ENCODE results near the gene WAC. TPM values are rescaled to one million over a fixed set of nuclear protein-coding genes. Genes with fewer than 3 reads are reported as not detected.

WAC gene
- polyA plus RNA-seq, 1 of the 3 experiments (the other 2 are of a cell fraction), result 31.1 TPM

DNA sequence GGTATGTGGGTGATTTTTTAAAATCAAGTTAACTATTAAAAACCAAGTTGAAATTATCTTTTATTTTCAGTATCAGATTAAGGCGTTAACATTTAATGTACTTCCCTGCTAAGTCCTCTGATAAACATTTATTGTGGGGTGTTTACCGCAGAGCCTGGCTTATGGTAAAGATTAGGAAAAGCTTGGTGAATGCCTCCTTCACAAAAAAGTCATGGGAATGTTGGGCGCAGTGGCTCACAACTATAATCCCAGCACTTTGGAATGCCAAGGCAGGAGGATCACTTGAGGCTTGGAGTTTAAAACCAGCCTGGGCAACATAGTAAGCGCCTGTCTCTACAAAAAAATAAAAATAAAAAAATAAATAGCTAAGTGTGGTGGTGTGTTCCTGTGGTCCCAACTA lies 53.3 kb downstream of the WAC start:
- H3K79me2 ChIP-seq (ENCODE audit: insufficient read depth), result peaks cover 99% of the 10 kb centered on the region
- CTCF ChIA-PET, result interaction anchor here (0.9 to 1.3 kb wide), 3 partner anchors 13 to 42 kb away, joined by 3 to 4 read pairs (median 3); no protein-coding TSS in a partner anchor
- peaks cover 9 to 18% of the 10 kb centered on the region in 2 experiments; a peak in 3 of 4 replicates for H3K4me1 ChIP-seq (ENCODE audit: control insufficient read depth in 1 of 2, insufficient read depth in 2 of 2, low read depth in 1 of 2, low read length in 1 of 2)
- no peaks in the 10 kb centered on the region for H3K9me3 ChIP-seq
- peaks cover 85% of the 10 kb centered on the region for H4K20me1 ChIP-seq (ENCODE audit: insufficient read depth)
- no peak for DNase-seq
- no peak overlapping the region for H3K9ac ChIP-seq
- peaks cover 71 to 79% of the 10 kb centered on the region in 2 experiments for H3K36me3 ChIP-seq (replicated peaks in 1 of 2; ENCODE audit: control insufficient read depth in 1 of 2, insufficient read depth in 2 of 2, low read length in 1 of 2)
- H3K9me2 ChIP-seq, result no peaks in the 10 kb centered on the region
- 94% methylated on average over 4 of the region's 4 CpGs for WGBS (ENCODE audit: low lambda C conversion rate)
- TF ChIP-seq RAD21 (IDR thresholded peaks at IDR 0.05; ENCODE audit: low read length) (no peak), SIN3A (IDR thresholded peaks at IDR 0.05; ENCODE audit: borderline replicate concordance, low read depth, low read length) (no peak), POLR2AphosphoS5 (IDR thresholded peaks at IDR 0.05; ENCODE audit: low read depth, low read length) (no peak), JUND (IDR thresholded peaks at IDR 0.05) (no peak), EZH2phosphoT487 (IDR thresholded peaks at IDR 0.05; ENCODE audit: borderline replicate concordance, low read depth) (no peak)
- TF ChIP-seq, protein P1, sequence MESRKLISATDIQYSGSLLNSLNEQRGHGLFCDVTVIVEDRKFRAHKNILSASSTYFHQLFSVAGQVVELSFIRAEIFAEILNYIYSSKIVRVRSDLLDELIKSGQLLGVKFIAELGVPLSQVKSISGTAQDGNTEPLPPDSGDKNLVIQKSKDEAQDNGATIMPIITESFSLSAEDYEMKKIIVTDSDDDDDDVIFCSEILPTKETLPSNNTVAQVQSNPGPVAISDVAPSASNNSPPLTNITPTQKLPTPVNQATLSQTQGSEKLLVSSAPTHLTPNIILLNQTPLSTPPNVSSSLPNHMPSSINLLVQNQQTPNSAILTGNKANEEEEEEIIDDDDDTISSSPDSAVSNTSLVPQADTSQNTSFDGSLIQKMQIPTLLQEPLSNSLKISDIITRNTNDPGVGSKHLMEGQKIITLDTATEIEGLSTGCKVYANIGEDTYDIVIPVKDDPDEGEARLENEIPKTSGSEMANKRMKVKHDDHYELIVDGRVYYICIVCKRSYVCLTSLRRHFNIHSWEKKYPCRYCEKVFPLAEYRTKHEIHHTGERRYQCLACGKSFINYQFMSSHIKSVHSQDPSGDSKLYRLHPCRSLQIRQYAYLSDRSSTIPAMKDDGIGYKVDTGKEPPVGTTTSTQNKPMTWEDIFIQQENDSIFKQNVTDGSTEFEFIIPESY (IDR thresholded peaks at IDR 0.05; ENCODE audit: borderline replicate concordance, low read depth), result no peak
- no peaks in the 10 kb centered on the region for H3K27me3 ChIP-seq (ENCODE audit: insufficient read depth)
- H3K4me2 ChIP-seq, result no peak overlapping the region
- H3K4me3 ChIP-seq (ENCODE audit: low read depth in 2 of 2, low read length in 1 of 2), result no peak overlapping the region
- POLR2A ChIA-PET, result no interaction called here
- H3F3A ChIP-seq (replicated peaks; ENCODE audit: insufficient read depth), result peaks cover 20% of the 10 kb centered on the region
- H2AFZ ChIP-seq (ENCODE audit: low read depth), result no peak overlapping the region
- no peak overlapping the region for H3K27ac ChIP-seq (ENCODE audit: low read depth in 2 of 2, low read length in 1 of 2)

- Histone ChIP-seq H3K36me3 (replicated peaks in 1 of 2; ENCODE audit: control insufficient read depth in 1 of 2, insufficient read depth in 2 of 2, low read length in 1 of 2) (peaks cover 76 to 86% of the 10 kb centered on the region in 2 experiments), H3K79me2 (ENCODE audit: insufficient read depth) (peaks cover 99% of the 10 kb centered on the region), H3K9me2 (no peaks in the 10 kb centered on the region), H3K4me1 (ENCODE audit: control insufficient read depth in 1 of 2, insufficient read depth in 2 of 2, low read depth in 1 of 2, low read length in 1 of 2) (peaks cover 9 to 26% of the 10 kb centered on the region in 2 experiments; a peak in 3 of 4 replicates), H3K27ac (ENCODE audit: low read depth in 2 of 2, low read length in 1 of 2) (peak overlapping the region in 1 of 2 experiments; percentile 25; a peak in 1 of 4 replicates), H3K27me3 (ENCODE audit: insufficient read depth) (no peaks in the 10 kb centered on the region), H3K4me3 (ENCODE audit: low read depth in 2 of 2, low read length in 1 of 2) (no peak overlapping the region), H2AFZ (ENCODE audit: low read depth) (no peak overlapping the region), H3K9ac (no peak overlapping the region), H3K4me2 (no peak overlapping the region), H4K20me1 (ENCODE audit: insufficient read depth) (peaks cover 79% of the 10 kb centered on the region), H3K9me3 (no peaks in the 10 kb centered on the region), H3F3A (replicated peaks; ENCODE audit: insufficient read depth) (peaks cover 30% of the 10 kb centered on the region)
- no peak for DNase-seq
- no peak for TF ChIP-seq CHD2 (IDR thresholded peaks at IDR 0.05; ENCODE audit: low read length, partially characterized antibody)
- no peak for TF ChIP-seq NFIC (IDR thresholded peaks at IDR 0.05; ENCODE audit: borderline replicate concordance)
- no peak for TF ChIP-seq USF1 (IDR thresholded peaks at IDR 0.05; ENCODE audit: borderline replicate concordance, low read depth)
- no peak for TF ChIP-seq SIN3A (IDR thresholded peaks at IDR 0.05; ENCODE audit: borderline replicate concordance, low read depth, low read length)
- no peak for TF ChIP-seq RFX5 (IDR thresholded peaks at IDR 0.05; ENCODE audit: low read length)
- TF ChIP-seq MEF2A (IDR thresholded peaks at IDR 0.05; ENCODE audit: borderline replicate concordance, low read depth), result no peak
- TF ChIP-seq GABPA (IDR thresholded peaks at IDR 0.05; ENCODE audit: low read depth), result no peak
- TF ChIP-seq ELF1 (IDR thresholded peaks at IDR 0.05), result no peak
- TF ChIP-seq FOSL2 (IDR thresholded peaks at IDR 0.05; ENCODE audit: borderline replicate concordance, low read depth), result no peak
- TF ChIP-seq IRF3 (IDR thresholded peaks at IDR 0.05; ENCODE audit: low read depth, low read length), result no peak
- no peak for TF ChIP-seq FOXJ3 (CRISPR knock-in tag; IDR thresholded peaks at IDR 0.05)
- 94% methylated on average over 5 of the region's 5 CpGs for WGBS (ENCODE audit: low lambda C conversion rate)
- ChIA-PET POLR2A (interaction anchor here (1.3 kb wide), 1 partner anchor 55 kb away, joined by 5 read pairs; no protein-coding TSS in a partner anchor), CTCF (interaction anchor here (1.2 to 2.0 kb wide), 4 partner anchors 11 to 42 kb away, joined by 3 to 5 read pairs (median 4); no protein-coding TSS in a partner anchor)
These were observed 54.5 kb downstream of the WAC start for GRCh38 chr10:28587270-28587969.

Data from SK-N-SH (cell line).